ENCODE results near the gene SLC10A7. TPM values are rescaled to one million over a fixed set of nuclear protein-coding genes. Genes with fewer than 3 reads are reported as not detected.

Gene SLC10A7
- total and polyA plus RNA-seq, 2 of the 13 experiments (the other 11 are each of a cell fraction or from before 2014, with no cell fraction given) = 18.5 to 18.8 TPM

DNA sequence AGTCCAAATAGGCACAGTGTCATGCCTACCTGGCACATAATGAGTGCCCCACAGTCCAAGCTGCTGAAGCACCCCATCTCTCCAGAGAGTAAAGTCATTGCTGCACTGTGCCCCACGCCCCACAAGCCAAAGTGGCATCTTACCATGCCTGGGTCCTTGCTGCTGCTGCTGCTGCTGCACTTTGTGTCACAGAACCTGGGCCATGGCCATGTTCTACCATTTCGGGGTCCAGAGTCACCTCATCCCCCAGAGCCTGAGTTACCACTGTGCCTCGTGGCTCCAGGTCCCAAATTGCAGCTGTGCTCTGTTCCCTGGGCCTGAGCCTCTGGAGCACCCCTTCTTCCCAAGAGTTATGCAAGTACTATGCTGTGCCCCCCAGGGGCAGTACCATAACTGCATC is 40.5 kb downstream of the SLC10A7 start:
- H3K4me3 ChIP-seq (replicated peaks in 1 of 3; ENCODE audit: insufficient read depth in 1 of 3, low read depth in 2 of 3, low read length in 3 of 3) = no peak overlapping the region
- peaks cover 8% of the 10 kb centered on the region; the same call in 1 of the 2 replicates for H3K9me3 ChIP-seq (ENCODE audit: low read length)
- BruUV-seq (replicated peaks) = no TSS peak
- no peak overlapping the region for H3K27ac ChIP-seq (ENCODE audit: extremely low read length, insufficient read depth, low read length)
- intact Hi-C loops (cut with micrococcal nuclease; ENCODE audit: unreplicated experiment) (no loop called here), in situ Hi-C loops (cut with HindIII; ENCODE audit: extremely low pct_ligation_motif_present, low pct_unique_long_range_greater_than_20kb) (no loop called here)
- ATAC-seq (no peak), DNase-seq (ENCODE audit: low spot score) (no peak), FAIRE-seq (no peak)
- no peak overlapping the region for H3K9ac ChIP-seq (ENCODE audit: insufficient read depth, low read depth, low read length)
- H3K4me2 ChIP-seq (ENCODE audit: low read depth, low read length) = no peak overlapping the region
- no peaks in the 10 kb centered on the region for H3K27me3 ChIP-seq (ENCODE audit: control insufficient read depth in 1 of 2, insufficient read depth in 2 of 2, low read length in 2 of 2)
- TF ChIP-seq RBFOX2 (IDR thresholded peaks at IDR 0.05; ENCODE audit: low read depth, low read length) (no peak), SETDB1 (CRISPR knock-in tag; IDR thresholded peaks at IDR 0.05; ENCODE audit: borderline replicate concordance) (no peak), ZNF430 (CRISPR knock-in tag; IDR thresholded peaks at IDR 0.05) (no peak), ZBTB7A (CRISPR knock-in tag; IDR thresholded peaks at IDR 0.05) (no peak), POLR2G (IDR thresholded peaks at IDR 0.05; ENCODE audit: low read depth, low read length) (no peak), ZNF234 (CRISPR knock-in tag; conservative IDR thresholded peaks at IDR 0.05) (no peak), BRD4 (CRISPR knock-in tag; IDR thresholded peaks at IDR 0.05) (no peak), ZNF550 (CRISPR knock-in tag; IDR thresholded peaks at IDR 0.05; ENCODE audit: borderline replicate concordance) (no peak), ZNF136 (CRISPR knock-in tag; IDR thresholded peaks at IDR 0.05; ENCODE audit: low read depth) (no peak), SIX4 (CRISPR knock-in tag; IDR thresholded peaks at IDR 0.05) (no peak), ZNF776 (CRISPR knock-in tag; IDR thresholded peaks at IDR 0.05) (no peak), RFX3 (CRISPR knock-in tag; IDR thresholded peaks at IDR 0.05) (no peak)
- TF ChIP-seq, protein P1, sequence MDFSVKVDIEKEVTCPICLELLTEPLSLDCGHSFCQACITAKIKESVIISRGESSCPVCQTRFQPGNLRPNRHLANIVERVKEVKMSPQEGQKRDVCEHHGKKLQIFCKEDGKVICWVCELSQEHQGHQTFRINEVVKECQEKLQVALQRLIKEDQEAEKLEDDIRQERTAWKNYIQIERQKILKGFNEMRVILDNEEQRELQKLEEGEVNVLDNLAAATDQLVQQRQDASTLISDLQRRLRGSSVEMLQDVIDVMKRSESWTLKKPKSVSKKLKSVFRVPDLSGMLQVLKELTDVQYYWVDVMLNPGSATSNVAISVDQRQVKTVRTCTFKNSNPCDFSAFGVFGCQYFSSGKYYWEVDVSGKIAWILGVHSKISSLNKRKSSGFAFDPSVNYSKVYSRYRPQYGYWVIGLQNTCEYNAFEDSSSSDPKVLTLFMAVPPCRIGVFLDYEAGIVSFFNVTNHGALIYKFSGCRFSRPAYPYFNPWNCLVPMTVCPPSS (IDR thresholded peaks at IDR 0.05) = no peak
- TF ChIP-seq, protein P2, sequence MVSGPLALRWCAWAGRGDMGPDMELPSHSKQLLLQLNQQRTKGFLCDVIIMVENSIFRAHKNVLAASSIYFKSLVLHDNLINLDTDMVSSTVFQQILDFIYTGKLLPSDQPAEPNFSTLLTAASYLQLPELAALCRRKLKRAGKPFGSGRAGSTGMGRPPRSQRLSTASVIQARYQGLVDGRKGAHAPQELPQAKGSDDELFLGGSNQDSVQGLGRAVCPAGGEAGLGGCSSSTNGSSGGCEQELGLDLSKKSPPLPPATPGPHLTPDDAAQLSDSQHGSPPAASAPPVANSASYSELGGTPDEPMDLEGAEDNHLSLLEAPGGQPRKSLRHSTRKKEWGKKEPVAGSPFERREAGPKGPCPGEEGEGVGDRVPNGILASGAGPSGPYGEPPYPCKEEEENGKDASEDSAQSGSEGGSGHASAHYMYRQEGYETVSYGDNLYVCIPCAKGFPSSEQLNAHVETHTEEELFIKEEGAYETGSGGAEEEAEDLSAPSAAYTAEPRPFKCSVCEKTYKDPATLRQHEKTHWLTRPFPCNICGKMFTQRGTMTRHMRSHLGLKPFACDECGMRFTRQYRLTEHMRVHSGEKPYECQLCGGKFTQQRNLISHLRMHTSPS (CRISPR knock-in tag; IDR thresholded peaks at IDR 0.05; ENCODE audit: low read depth) = no peak
- TF ChIP-seq, protein P3, sequence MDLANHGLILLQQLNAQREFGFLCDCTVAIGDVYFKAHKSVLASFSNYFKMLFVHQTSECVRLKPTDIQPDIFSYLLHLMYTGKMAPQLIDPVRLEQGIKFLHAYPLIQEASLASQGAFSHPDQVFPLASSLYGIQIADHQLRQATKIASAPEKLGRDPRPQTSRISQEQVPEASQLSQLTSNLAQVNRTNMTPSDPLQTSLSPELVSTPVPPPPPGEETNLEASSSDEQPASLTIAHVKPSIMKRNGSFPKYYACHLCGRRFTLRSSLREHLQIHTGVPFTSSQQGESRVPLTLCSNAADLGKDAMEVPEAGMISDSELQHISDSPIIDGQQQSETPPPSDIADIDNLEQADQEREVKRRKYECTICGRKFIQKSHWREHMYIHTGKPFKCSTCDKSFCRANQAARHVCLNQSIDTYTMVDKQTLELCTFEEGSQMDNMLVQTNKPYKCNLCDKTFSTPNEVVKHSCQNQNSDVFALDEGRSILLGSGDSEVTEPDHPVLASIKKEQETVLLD (CRISPR knock-in tag; IDR thresholded peaks at IDR 0.05; ENCODE audit: low read depth) = no peak
- TF ChIP-seq, protein P4, sequence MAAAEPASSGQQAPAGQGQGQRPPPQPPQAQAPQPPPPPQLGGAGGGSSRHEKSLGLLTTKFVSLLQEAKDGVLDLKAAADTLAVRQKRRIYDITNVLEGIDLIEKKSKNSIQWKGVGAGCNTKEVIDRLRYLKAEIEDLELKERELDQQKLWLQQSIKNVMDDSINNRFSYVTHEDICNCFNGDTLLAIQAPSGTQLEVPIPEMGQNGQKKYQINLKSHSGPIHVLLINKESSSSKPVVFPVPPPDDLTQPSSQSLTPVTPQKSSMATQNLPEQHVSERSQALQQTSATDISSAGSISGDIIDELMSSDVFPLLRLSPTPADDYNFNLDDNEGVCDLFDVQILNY (CRISPR knock-in tag; conservative IDR thresholded peaks at IDR 0.05) = no peak
- ChIA-PET CTCF (ENCODE audit: low intra/inter-chr PET ratio, low total read pairs) (no interaction called here), POLR2A (no interaction called here)
- no CpG with 5 or more reads among the region's 3 CpGs for WGBS (ENCODE audit: low lambda C conversion rate)
- no peak overlapping the region for H2AFZ ChIP-seq (ENCODE audit: low read length)
- no peaks in the 10 kb centered on the region for H3K79me2 ChIP-seq (ENCODE audit: insufficient read depth, low read length)
- no peaks in the 10 kb centered on the region for H3K36me3 ChIP-seq (replicated peaks in 1 of 2; ENCODE audit: control insufficient read depth in 1 of 2, insufficient read depth in 2 of 2, low read length in 2 of 2)
- no peaks in the 10 kb centered on the region for H3K4me1 ChIP-seq (ENCODE audit: insufficient read depth, low read length)
- H4K20me1 ChIP-seq (ENCODE audit: insufficient read depth, low read length) = no peaks in the 10 kb centered on the region

Data from HepG2 (cell line).